H1 (cell line): ENCODE measurements around the gene MYRIP. TPM values are rescaled to one million over a fixed set of nuclear protein-coding genes. Genes with fewer than 3 reads are reported as not detected.

Experiments
- CTCF ChIA-PET: fragments of 300-600 bp; sonication (Branson Sonifier 250); formaldehyde crosslinking; loops from one replicate; lab custom pipeline; 2021; ENCODE audit not compliant: partially characterized antibody; lab: Charles Lee
- POLR2A ChIA-PET: fragments of 300-600 bp; sonication (Branson Sonifier 250); formaldehyde crosslinking; loops from one replicate; lab custom pipeline; 2021; ENCODE audit warnings: inconsistent platforms; ENCODE audit not compliant: partially characterized antibody; lab: Charles Lee
- DNase-seq, 2 experiments: peaks; one replicate each; pipeline versions ENCODE4 v3.0.0 to v3.0.0-alpha.2; 2010 to 2022; ENCODE audit warnings: low spot score in 2 of 2, low read depth in 1 of 2, mixed read lengths in 1 of 2
- FAIRE-seq: peaks from 2 replicates; lab custom pipeline; 2011; peaks lifted over from hg19 to GRCh38; lab: Jason Lieb, UNC
- H2AFZ ChIP-seq: 2 replicates; pipeline ENCODE4 v1.8.1; 2012; ENCODE audit warnings: low read length, inconsistent platforms
- H2AK5ac ChIP-seq: 2 replicates; pipeline ENCODE4 v1.6.1; 2013; ENCODE audit warnings: low read depth, low read length
- H2BK120ac ChIP-seq: replicated peaks from 2 replicates; pipeline ENCODE3; 2013; ENCODE audit warnings: low read depth, low read length, inconsistent platforms
- H2BK12ac ChIP-seq: 2 replicates; pipeline ENCODE4 v1.6.1; 2013; ENCODE audit warnings: low read depth, low read length
- H2BK15ac ChIP-seq: 2 replicates; pipeline ENCODE4 v1.6.1; 2013; ENCODE audit warnings: low read length
- H2BK20ac ChIP-seq: 2 replicates; pipeline ENCODE4 v1.6.1; 2013; ENCODE audit warnings: low read length
- H2BK5ac ChIP-seq: 2 replicates; pipeline ENCODE4 v1.6.1; 2013; ENCODE audit warnings: low read depth, low read length
- H3K14ac ChIP-seq: 2 replicates; pipeline ENCODE4 v1.6.1; 2013; ENCODE audit warnings: inconsistent platforms; ENCODE audit not compliant: insufficient read length
- H3K18ac ChIP-seq: 2 replicates; pipeline ENCODE4 v1.6.1; 2013; ENCODE audit warnings: low read length; ENCODE audit errors: extremely low read depth
- H3K23ac ChIP-seq: 2 replicates; pipeline ENCODE4 v1.6.1; 2013; ENCODE audit warnings: inconsistent platforms; ENCODE audit not compliant: insufficient read length
- H3K23me2 ChIP-seq: 2 replicates; pipeline ENCODE4 v1.6.1; 2013; ENCODE audit warnings: low read depth, low read length
- H3K27ac ChIP-seq: 2 replicates; pipeline ENCODE4 v1.6.1; 2011; ENCODE audit warnings: low read depth, low read length, inconsistent platforms
- H3K27me3 ChIP-seq, 4 experiments: replicated peaks in 1 of 4; 1 replicate in 1 of 4; 2 replicates in 3 of 4; pipeline versions ENCODE4 v1.6.1 to v1.8.1; 2011 to 2013; ENCODE audit warnings: low read length in 3 of 4, mild to moderate bottlenecking in 3 of 4, inconsistent platforms in 2 of 4, mixed read lengths in 2 of 4, moderate library complexity in 1 of 4; ENCODE audit not compliant: control insufficient read depth in 3 of 4, insufficient read depth in 3 of 4; ENCODE audit errors: extremely low read depth in 1 of 4
- H3K36me3 ChIP-seq, 4 experiments: 2 replicates each; pipeline versions ENCODE4 v1.6.1 to v1.8.1; 2011 to 2013; ENCODE audit warnings: mild to moderate bottlenecking in 4 of 4, low read length in 3 of 4, moderate library complexity in 2 of 4, control low read depth in 1 of 4, inconsistent platforms in 1 of 4; ENCODE audit not compliant: insufficient read depth in 4 of 4, control insufficient read depth in 2 of 4
- H3K4ac ChIP-seq: replicated peaks from 2 replicates; pipeline ENCODE3; 2013; ENCODE audit warnings: low read length, low read depth, mixed read lengths, inconsistent platforms; ENCODE audit not compliant: insufficient read length
- H3K4me1 ChIP-seq, 4 experiments: replicated peaks in 1 of 4; 1 replicate in 1 of 4; 2 replicates in 3 of 4; pipeline versions ENCODE4 v1.6.1 to v1.8.1; 2011 to 2013; ENCODE audit warnings: low read length in 3 of 4, inconsistent platforms in 2 of 4, mixed read lengths in 1 of 4; ENCODE audit not compliant: insufficient read depth in 4 of 4, control insufficient read depth in 3 of 4
- H3K4me2 ChIP-seq, 2 experiments: 2 replicates each; pipeline versions ENCODE4 v1.6.1 to v1.8.1; 2011 to 2013; ENCODE audit warnings: low read depth in 2 of 2, low read length in 2 of 2, control low read depth in 1 of 2, inconsistent platforms in 1 of 2, mild to moderate bottlenecking in 1 of 2; ENCODE audit not compliant: insufficient read depth in 1 of 2
- H3K4me3 ChIP-seq, 4 experiments: fragments of 200-600, 300-600 bp in 1 of 4; sonication (generic), shearing (Covaris generic), sonication (Bioruptor Twin) in 1 of 4; 2 replicates each; pipeline versions ENCODE4 v1.5.1 to v1.8.1; 2011 to 2016; ENCODE audit warnings: low read length in 4 of 4, low read depth in 3 of 4, control low read depth in 2 of 4, inconsistent platforms in 2 of 4, mild to moderate bottlenecking in 2 of 4, mixed read lengths in 1 of 4, moderate library complexity in 1 of 4; ENCODE audit not compliant: insufficient read depth in 2 of 4; ENCODE audit errors: extremely low read depth in 1 of 4
- H3K56ac ChIP-seq: replicated peaks from 2 replicates; pipeline ENCODE3; 2013; ENCODE audit warnings: low read depth, mild to moderate bottlenecking, mixed read lengths, low read length, inconsistent platforms; ENCODE audit not compliant: insufficient read length
- H3K79me1 ChIP-seq: 2 replicates; pipeline ENCODE4 v1.6.1; 2013; ENCODE audit warnings: low read depth, low read length, control low read depth
- H3K79me2 ChIP-seq, 2 experiments: 2 replicates each; pipeline versions ENCODE4 v1.6.1 to v1.8.1; 2012 to 2013; ENCODE audit warnings: low read length in 2 of 2, mild to moderate bottlenecking in 2 of 2, inconsistent platforms in 1 of 2; ENCODE audit not compliant: insufficient read depth in 2 of 2, control insufficient read depth in 1 of 2
- H3K9ac ChIP-seq, 4 experiments: replicated peaks in 1 of 4; 1 replicate in 1 of 4; 2 replicates in 3 of 4; pipeline versions ENCODE4 v1.6.1 to v1.8.1; 2011 to 2013; ENCODE audit warnings: low read depth in 3 of 4, low read length in 3 of 4, control low read depth in 2 of 4, mild to moderate bottlenecking in 2 of 4, moderate library complexity in 2 of 4, inconsistent platforms in 1 of 4; ENCODE audit errors: extremely low read depth in 1 of 4
- H3K9me3 ChIP-seq, 2 experiments: 2 replicates each; pipeline versions ENCODE4 v1.6.1 to v1.8.1; 2012 to 2013; ENCODE audit warnings: mild to moderate bottlenecking in 2 of 2, moderate library complexity in 2 of 2, control low read depth in 1 of 2, inconsistent platforms in 1 of 2, low read depth in 1 of 2, low read length in 1 of 2, mixed read lengths in 1 of 2; ENCODE audit not compliant: insufficient read depth in 2 of 2
- H4K20me1 ChIP-seq, 2 experiments: replicated peaks in 1 of 2; 2 replicates each; pipeline versions ENCODE3 to v1.8.1; 2011 to 2013; ENCODE audit warnings: inconsistent platforms in 2 of 2, low read length in 2 of 2, mild to moderate bottlenecking in 1 of 2; ENCODE audit not compliant: insufficient read depth in 2 of 2, control insufficient read depth in 1 of 2
- H4K5ac ChIP-seq: 2 replicates; pipeline ENCODE4 v1.6.1; 2013; ENCODE audit warnings: low read length, low read depth, mixed read lengths, inconsistent platforms; ENCODE audit not compliant: insufficient read length
- H4K8ac ChIP-seq: 2 replicates; pipeline ENCODE4 v1.8.0; 2013; ENCODE audit warnings: mild to moderate bottlenecking, moderate library complexity, low read length, inconsistent platforms; ENCODE audit not compliant: insufficient read depth; ENCODE audit errors: extremely low read depth
- H4K91ac ChIP-seq: replicated peaks from 2 replicates; pipeline ENCODE3; 2013; ENCODE audit warnings: low read length, mixed read lengths, inconsistent platforms; ENCODE audit not compliant: insufficient read length
- CEBPB ChIP-seq: IDR thresholded peaks from 2 replicates; pipeline ENCODE4 v1.6.1; 2012; ENCODE audit warnings: low read depth, low read length
- EP300 ChIP-seq, 2 experiments: IDR thresholded peaks; 1 replicate in 1 of 2; 2 replicates in 1 of 2; pipeline ENCODE4 v1.6.1; 2011 to 2012; ENCODE audit warnings: low read depth in 2 of 2, low read length in 2 of 2, mild to moderate bottlenecking in 2 of 2, borderline replicate concordance in 1 of 2, inconsistent platforms in 1 of 2, moderate library complexity in 1 of 2
- GABPA ChIP-seq: IDR thresholded peaks from 2 replicates; pipeline ENCODE4 v1.6.1; 2011; ENCODE audit warnings: mild to moderate bottlenecking, low read length, moderate library complexity, borderline replicate concordance; ENCODE audit not compliant: insufficient read depth
- NANOG ChIP-seq: IDR thresholded peaks from 2 replicates; pipeline ENCODE4 v1.6.1; 2011; ENCODE audit warnings: low read length, low read depth, mild to moderate bottlenecking, inconsistent platforms; ENCODE audit not compliant: insufficient read depth, poor library complexity, severe bottlenecking
- PHF8 ChIP-seq: fragments of 200-600 bp; sonication (generic); conservative IDR thresholded peaks from 2 replicates; pipeline ENCODE4 v1.7.1; 2012; ENCODE audit warnings: low read depth, mild to moderate bottlenecking, inconsistent platforms, low read length, moderate library complexity
- SIX5 ChIP-seq: IDR thresholded peaks from 2 replicates; pipeline ENCODE4 v1.6.1; 2011; ENCODE audit warnings: mild to moderate bottlenecking, low read depth, low read length
- SUZ12 ChIP-seq: fragments of 200-600 bp; sonication (generic); IDR thresholded peaks from 2 replicates; pipeline ENCODE4 v1.6.1; 2012; ENCODE audit warnings: mild to moderate bottlenecking, inconsistent platforms, low read length, moderate library complexity, mixed read lengths
- TBP ChIP-seq: IDR thresholded peaks from 2 replicates; pipeline ENCODE4 v1.6.1; 2011; ENCODE audit warnings: low read depth, low read length, improper control_type of control experiment
- WGBS, 2 experiments: shearing (Covaris generic) in 1 of 2; methylation state at CpG; one replicate each; pipeline versions ENCODE4 v1.1.6 to v1.1.7; 2013 to 2015; ENCODE audit warnings: low lambda C conversion rate in 2 of 2, mixed read lengths in 2 of 2, inconsistent platforms in 1 of 2, low coverage in 1 of 2, missing lambda C conversion rate in 1 of 2; ENCODE audit not compliant: insufficient replicate concordance in 2 of 2, insufficient coverage in 1 of 2, insufficient read length in 1 of 2; ENCODE audit errors: extremely low coverage in 1 of 2, missing lambda C conversion rate in 1 of 2; 5-methylcytosine and 5-hydroxymethylcytosine counted together
- polyA plus RNA-seq, 7 experiments: library from polyadenylated mRNA; depleted of rRNA in 3 of 7; stranded (reverse) in 5 of 7; unstranded in 2 of 7; fragments of >200 nt in 5 of 7; fragments of 200-250 nt in 2 of 7; gene quantifications; 1 replicate in 5 of 7; 2 replicates in 1 of 7; 4 replicates in 1 of 7; pipeline versions ENCODE4 v1.2.1 to v1.2.3, GENCODE V29; 2011 to 2013; ENCODE audit warnings: missing spikeins in 2 of 7, mixed read lengths in 2 of 7
- total RNA-seq: library from RNA; stranded (reverse); fragmentation: NEBNext Ultra II Directional; extraction: Animal tissue kit (Norgen Biotek cat#: 25700); gene quantifications from 2 replicates; pipeline ENCODE4 v1.2.1, GENCODE V29; 2021
- TF ChIP-seq, protein P1 (sequence below), 3 experiments: IDR thresholded peaks; 1 replicate in 2 of 3; 2 replicates in 1 of 3; pipeline versions ENCODE4 v1.5.1 to v1.6.1; 2011; ENCODE audit warnings: low read length in 3 of 3, mild to moderate bottlenecking in 3 of 3, inconsistent platforms in 2 of 3, low read depth in 1 of 3, moderate library complexity in 1 of 3; ENCODE audit not compliant: insufficient read depth in 1 of 3; ENCODE audit errors: control extremely low read depth in 1 of 3

MYRIP gene
- total and polyA plus RNA-seq, 2 of the 8 experiments (the other 6 are each of a cell fraction or from before 2014, with no cell fraction given): 0.54 to 4.3 TPM

DNA sequence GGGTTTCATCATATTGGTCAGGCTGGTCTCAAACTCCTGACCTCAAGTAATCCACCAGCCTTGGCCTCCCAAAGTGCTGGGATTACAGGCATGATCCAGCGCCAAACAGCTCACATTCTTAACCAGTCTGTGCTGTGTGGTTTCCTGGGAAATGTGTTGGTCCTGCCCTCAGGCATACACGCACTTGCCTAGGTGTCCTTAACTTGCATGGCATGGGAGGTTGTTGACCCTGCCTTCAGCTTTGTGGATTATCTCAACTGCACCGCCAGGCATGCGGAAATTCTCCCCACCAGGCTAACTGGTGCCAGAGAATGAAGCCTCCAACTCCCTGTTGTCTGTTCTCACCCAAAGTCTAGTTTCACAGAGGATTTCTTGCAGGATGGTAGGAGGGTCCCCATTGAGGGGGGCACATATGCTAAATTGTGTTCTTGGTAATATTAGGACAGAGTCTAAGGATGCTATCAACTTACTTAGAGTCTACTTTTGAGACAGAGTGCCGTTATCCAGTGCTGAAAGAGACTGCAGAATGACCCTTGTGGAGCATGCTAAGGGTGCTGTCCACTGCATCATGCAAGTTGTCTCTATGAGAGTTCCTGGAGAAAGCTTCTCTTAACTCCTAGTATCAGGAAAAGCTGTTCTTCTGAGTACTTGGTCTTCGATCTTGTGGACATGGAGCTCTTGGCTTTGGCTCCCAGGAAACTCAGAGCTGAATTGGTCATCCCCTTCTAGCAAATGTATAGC is 438.5 kb downstream of the MYRIP start:
- Histone ChIP-seq H3K18ac (no peak overlapping the region), H3K14ac (no peak overlapping the region), H3K4me3 (no peak overlapping the region), H3K23ac (no peak overlapping the region), H2AFZ (no peak overlapping the region), H3K23me2 (no peaks in the 10 kb centered on the region), H2BK120ac (no peak overlapping the region), H2BK15ac (no peak overlapping the region), H2AK5ac (no peak overlapping the region), H3K27me3 (no peaks in the 10 kb centered on the region), H2BK5ac (no peak overlapping the region), H3K4ac (no peak overlapping the region), H2BK12ac (no peak overlapping the region), H3K36me3 (no peaks in the 10 kb centered on the region), H3K4me1 (no peaks in the 10 kb centered on the region), H4K8ac (no peak overlapping the region), H3K79me1 (no peaks in the 10 kb centered on the region), H3K56ac (no peak overlapping the region), H3K9me3 (no peaks in the 10 kb centered on the region), H4K5ac (no peak overlapping the region), H3K79me2 (no peaks in the 10 kb centered on the region), H4K91ac (no peak overlapping the region), H2BK20ac (no peak overlapping the region), H3K9ac (no peak overlapping the region), H3K4me2 (no peak overlapping the region), H3K27ac (no peak overlapping the region), H4K20me1 (no peaks in the 10 kb centered on the region)
- ChIA-PET POLR2A (no interaction called here), CTCF (interaction anchor here (0.5 to 2.4 kb wide), 7 partner anchors 10 to 1463 kb away, joined by 3 to 11 read pairs (median 3); no protein-coding TSS in a partner anchor)
- 95% methylated on average over 6 of the region's 6 CpGs; no CpG with 5 or more reads in 1 of the 2 experiments for WGBS, 2 experiments
- DNase-seq: no peak
- no peak for FAIRE-seq
- TF ChIP-seq EP300 (IDR thresholded peaks at IDR 0.05; ENCODE audit: borderline replicate concordance in 1 of 2, low read depth in 2 of 2, low read length in 2 of 2) (no peak), SIX5 (no peak), PHF8 (no peak), SUZ12 (no peak), TBP (no peak), GABPA (no peak), NANOG (no peak), CEBPB (no peak)
- TF ChIP-seq, protein P1, sequence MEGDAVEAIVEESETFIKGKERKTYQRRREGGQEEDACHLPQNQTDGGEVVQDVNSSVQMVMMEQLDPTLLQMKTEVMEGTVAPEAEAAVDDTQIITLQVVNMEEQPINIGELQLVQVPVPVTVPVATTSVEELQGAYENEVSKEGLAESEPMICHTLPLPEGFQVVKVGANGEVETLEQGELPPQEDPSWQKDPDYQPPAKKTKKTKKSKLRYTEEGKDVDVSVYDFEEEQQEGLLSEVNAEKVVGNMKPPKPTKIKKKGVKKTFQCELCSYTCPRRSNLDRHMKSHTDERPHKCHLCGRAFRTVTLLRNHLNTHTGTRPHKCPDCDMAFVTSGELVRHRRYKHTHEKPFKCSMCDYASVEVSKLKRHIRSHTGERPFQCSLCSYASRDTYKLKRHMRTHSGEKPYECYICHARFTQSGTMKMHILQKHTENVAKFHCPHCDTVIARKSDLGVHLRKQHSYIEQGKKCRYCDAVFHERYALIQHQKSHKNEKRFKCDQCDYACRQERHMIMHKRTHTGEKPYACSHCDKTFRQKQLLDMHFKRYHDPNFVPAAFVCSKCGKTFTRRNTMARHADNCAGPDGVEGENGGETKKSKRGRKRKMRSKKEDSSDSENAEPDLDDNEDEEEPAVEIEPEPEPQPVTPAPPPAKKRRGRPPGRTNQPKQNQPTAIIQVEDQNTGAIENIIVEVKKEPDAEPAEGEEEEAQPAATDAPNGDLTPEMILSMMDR (IDR thresholded peaks at IDR 0.05; ENCODE audit: control extremely low read depth in 1 of 3, insufficient read depth in 1 of 3, low read depth in 1 of 3, low read length in 3 of 3): no peak
